ENCODE data around the gene FIBP. TPM values are rescaled to one million over a fixed set of nuclear protein-coding genes. Genes with fewer than 3 reads are reported as not detected.

Gene FIBP
- total RNA-seq, 2 donors from 2014 or later: 81.0 to 92.0 TPM

- H3K4me1 ChIP-seq (ENCODE audit: control insufficient read depth, insufficient read depth, low read length): peaks cover 10% of the 10 kb centered on the region
- H3K27ac ChIP-seq (ENCODE audit: low read depth, low read length): no peak overlapping the region
- Mint-ChIP-seq H3K27me3 (ENCODE audit: insufficient read depth) (no peaks in the 10 kb centered on the region), H3K27ac (peak overlapping the region; percentile 91), H3K36me3 (ENCODE audit: low read depth) (peaks cover 43% of the 10 kb centered on the region), H3K4me1 (peaks cover 20% of the 10 kb centered on the region), H3K4me3 (peak overlapping the region; percentile 88), H3K9me3 (no peaks in the 10 kb centered on the region)
- H3K4me3 ChIP-seq (ENCODE audit: low read length): peak overlapping the region; percentile 97
- WGBS, 2 experiments (ENCODE audit: insufficient coverage in 1 of 2, insufficient read length in 1 of 2): 6 to 10% methylated on average over 11 to 14 of the region's 14 CpGs
- no peaks in the 10 kb centered on the region for H3K9me3 ChIP-seq (ENCODE audit: control insufficient read depth, low read length)
- no peak for DNase-seq
- no peak for TF ChIP-seq CTCF (conservative IDR thresholded peaks at IDR 0.05)
- peak overlapping the region; percentile 64 for H3K9ac ChIP-seq (ENCODE audit: extremely low read depth, low read length, poor library complexity, severe bottlenecking)
- H3K36me3 ChIP-seq (ENCODE audit: control insufficient read depth, insufficient read depth, low read length): peaks cover 52% of the 10 kb centered on the region
- H3K27me3 ChIP-seq (ENCODE audit: control insufficient read depth, insufficient read depth, low read length, poor library complexity, severe bottlenecking): no peaks in the 10 kb centered on the region
These were observed 27.1 kb downstream of the FIBP start for GRCh38 chr11:65861165-65861505.

GRCh38 chr11:65860278-65861164, 27.8 kb downstream of the FIBP start, which contains the start of gene MUS81:
Gene MUS81, plus strand, starts transcription at chr11:65860433. Its CDS starts 321 bp downstream, at chr11:65860754.
- Histone ChIP-seq H3K9ac (ENCODE audit: extremely low read depth, low read length, poor library complexity, severe bottlenecking) (peak within 1 kb of the TSS; percentile 84), H3K4me3 (ENCODE audit: low read length) (peak within 1 kb of the TSS; percentile 97), H3K36me3 (ENCODE audit: control insufficient read depth, insufficient read depth, low read length) (peaks cover 53% of the 10 kb centered on the region), H3K27me3 (ENCODE audit: control insufficient read depth, insufficient read depth, low read length, poor library complexity, severe bottlenecking) (no peaks in the 10 kb centered on the region), H3K4me1 (ENCODE audit: control insufficient read depth, insufficient read depth, low read length) (peaks cover 10% of the 10 kb centered on the region), H3K9me3 (ENCODE audit: control insufficient read depth, low read length) (no peaks in the 10 kb centered on the region), H3K27ac (ENCODE audit: low read depth, low read length) (peak within 1 kb of the TSS; percentile 93)
- Mint-ChIP-seq H3K36me3 (ENCODE audit: low read depth) (peaks cover 49% of the 10 kb centered on the region), H3K9me3 (no peaks in the 10 kb centered on the region), H3K4me1 (peaks cover 21% of the 10 kb centered on the region), H3K27ac (peak within 1 kb of the TSS; percentile 97), H3K27me3 (ENCODE audit: insufficient read depth) (no peaks in the 10 kb centered on the region), H3K4me3 (peak within 1 kb of the TSS; percentile 88)
- peak; percentile 99 for DNase-seq
- WGBS, 2 experiments (ENCODE audit: insufficient coverage in 1 of 2, insufficient read length in 1 of 2): 0 to 1% methylated on average over 41 to 78 of the region's 78 CpGs
- peak; percentile 97 for TF ChIP-seq CTCF (conservative IDR thresholded peaks at IDR 0.05)

- 2% methylated on average over 16 of the region's 16 CpGs for WGBS, 2 experiments (ENCODE audit: insufficient coverage in 1 of 2, insufficient read length in 1 of 2)
- peak overlapping the region; percentile 64 for H3K9ac ChIP-seq (ENCODE audit: extremely low read depth, low read length, poor library complexity, severe bottlenecking)
These were observed 28.4 kb downstream of the FIBP start for GRCh38 chr11:65859812-65860277.

More at GRCh38 chr11:65859812-65860277, 28.4 kb downstream of the FIBP start:
- Histone ChIP-seq H3K4me1 (ENCODE audit: control insufficient read depth, insufficient read depth, low read length) (peaks cover 10% of the 10 kb centered on the region), H3K4me3 (ENCODE audit: low read length) (peak overlapping the region; percentile 97), H3K9me3 (ENCODE audit: control insufficient read depth, low read length) (no peaks in the 10 kb centered on the region), H3K27me3 (ENCODE audit: control insufficient read depth, insufficient read depth, low read length, poor library complexity, severe bottlenecking) (no peaks in the 10 kb centered on the region), H3K36me3 (ENCODE audit: control insufficient read depth, insufficient read depth, low read length) (peaks cover 53% of the 10 kb centered on the region), H3K27ac (ENCODE audit: low read depth, low read length) (peak overlapping the region; percentile 91)
- Mint-ChIP-seq H3K27ac (peak overlapping the region; percentile 97), H3K4me3 (peak overlapping the region; percentile 88), H3K9me3 (no peaks in the 10 kb centered on the region), H3K36me3 (ENCODE audit: low read depth) (peaks cover 48% of the 10 kb centered on the region), H3K4me1 (peaks cover 21% of the 10 kb centered on the region), H3K27me3 (ENCODE audit: insufficient read depth) (no peaks in the 10 kb centered on the region)
- no peak for DNase-seq
- no peak for TF ChIP-seq CTCF (conservative IDR thresholded peaks at IDR 0.05)
